Large intestine (tissue), 12 donors: ENCODE measurements around the gene SEPTIN10. TPM values are rescaled to one million over a fixed set of nuclear protein-coding genes. Genes with fewer than 3 reads are reported as not detected.

Experiments used
- DNase-seq, 2 donors: peaks; one replicate each; pipeline versions ENCODE4 v3.0.0 to v3.0.0-alpha.2; 2013
- H3K27ac ChIP-seq: one replicate; pipeline ENCODE4 v1.5.1; 2013; ENCODE audit warnings: low read length
- H3K27me3 ChIP-seq: 2 replicates; pipeline ENCODE4 v1.6.1; 2013; ENCODE audit warnings: low read length; ENCODE audit not compliant: control insufficient read depth, insufficient read depth
- H3K36me3 ChIP-seq: 2 replicates; pipeline ENCODE4 v1.6.1; 2013; ENCODE audit warnings: low read length; ENCODE audit not compliant: control insufficient read depth, insufficient read depth
- H3K4me1 ChIP-seq: one replicate; pipeline ENCODE4 v1.6.1; 2013; ENCODE audit warnings: low read length; ENCODE audit not compliant: control insufficient read depth, insufficient read depth
- H3K4me3 ChIP-seq: one replicate; pipeline ENCODE4 v1.5.1; 2013; ENCODE audit warnings: low read length
- H3K9me3 ChIP-seq: one replicate; pipeline ENCODE4 v1.6.1; 2013; ENCODE audit warnings: mild to moderate bottlenecking, low read depth, low read length, moderate library complexity; ENCODE audit not compliant: control insufficient read depth
- WGBS: methylation state at CpG from one replicate; pipeline ENCODE4 v1.1.5; 2013; ENCODE audit warnings: low lambda C conversion rate; ENCODE audit not compliant: insufficient coverage; 5-methylcytosine and 5-hydroxymethylcytosine counted together
- long read RNA-seq, 11 donors: transcript quantifications; one replicate each; lab custom pipeline, GENCODE V29; 2026
- polyA plus RNA-seq: library from polyadenylated mRNA; unstranded; fragments of 120-200 nt; gene quantifications from one replicate; pipeline ENCODE4 v1.2.1, GENCODE V29; 2013

SEPTIN10 gene
- polyA plus RNA-seq: 67.4 TPM
- long read RNA-seq, donor 1, partial matches to known transcripts: 0 of 5 reads
- long read RNA-seq, donor 1, other reads (novel, unspliced or antisense): 0 of 5 reads
- long read RNA-seq, donor 2, partial matches to known transcripts: 0 of 5 reads
- long read RNA-seq, donor 2, other reads (novel, unspliced or antisense): 0 of 5 reads
- long read RNA-seq, donor 3: 0 reads
- long read RNA-seq, donor 4, partial matches to known transcripts: 0 of 1 reads
- long read RNA-seq, donor 4, other reads (novel, unspliced or antisense): 0 of 1 reads
- long read RNA-seq, donor 5, transcript SEPT10-202 (11 exons, 3,071 nt): major isoform, 6 of 7 reads
- long read RNA-seq, donor 5, partial matches to known transcripts: 0 of 7 reads
- long read RNA-seq, donor 5, other reads (novel, unspliced or antisense): 0 of 7 reads
- long read RNA-seq, donor 6, transcript SEPT10-205 (10 exons, 1,605 nt): major isoform, 5 of 9 reads
- long read RNA-seq, donor 6, partial matches to known transcripts: 0 of 9 reads
- long read RNA-seq, donor 6, other reads (novel, unspliced or antisense): 0 of 9 reads
- long read RNA-seq, donor 7, partial matches to known transcripts: 5 of 11 reads
- long read RNA-seq, donor 7, other reads (novel, unspliced or antisense): 0 of 11 reads
- long read RNA-seq, donor 8, transcript SEPT10-202 (11 exons, 3,071 nt): major isoform, 6 of 17 reads
- long read RNA-seq, donor 8, partial matches to known transcripts: 10 of 17 reads
- long read RNA-seq, donor 8, other reads (novel, unspliced or antisense): 0 of 17 reads
- long read RNA-seq, donor 9, partial matches to known transcripts: 0 of 3 reads
- long read RNA-seq, donor 9, other reads (novel, unspliced or antisense): 0 of 3 reads
- long read RNA-seq, donor 10, partial matches to known transcripts: 0 of 4 reads
- long read RNA-seq, donor 10, other reads (novel, unspliced or antisense): 0 of 4 reads
- long read RNA-seq, donor 11, partial matches to known transcripts: 0 of 5 reads
- long read RNA-seq, donor 11, other reads (novel, unspliced or antisense): 0 of 5 reads

DNA sequence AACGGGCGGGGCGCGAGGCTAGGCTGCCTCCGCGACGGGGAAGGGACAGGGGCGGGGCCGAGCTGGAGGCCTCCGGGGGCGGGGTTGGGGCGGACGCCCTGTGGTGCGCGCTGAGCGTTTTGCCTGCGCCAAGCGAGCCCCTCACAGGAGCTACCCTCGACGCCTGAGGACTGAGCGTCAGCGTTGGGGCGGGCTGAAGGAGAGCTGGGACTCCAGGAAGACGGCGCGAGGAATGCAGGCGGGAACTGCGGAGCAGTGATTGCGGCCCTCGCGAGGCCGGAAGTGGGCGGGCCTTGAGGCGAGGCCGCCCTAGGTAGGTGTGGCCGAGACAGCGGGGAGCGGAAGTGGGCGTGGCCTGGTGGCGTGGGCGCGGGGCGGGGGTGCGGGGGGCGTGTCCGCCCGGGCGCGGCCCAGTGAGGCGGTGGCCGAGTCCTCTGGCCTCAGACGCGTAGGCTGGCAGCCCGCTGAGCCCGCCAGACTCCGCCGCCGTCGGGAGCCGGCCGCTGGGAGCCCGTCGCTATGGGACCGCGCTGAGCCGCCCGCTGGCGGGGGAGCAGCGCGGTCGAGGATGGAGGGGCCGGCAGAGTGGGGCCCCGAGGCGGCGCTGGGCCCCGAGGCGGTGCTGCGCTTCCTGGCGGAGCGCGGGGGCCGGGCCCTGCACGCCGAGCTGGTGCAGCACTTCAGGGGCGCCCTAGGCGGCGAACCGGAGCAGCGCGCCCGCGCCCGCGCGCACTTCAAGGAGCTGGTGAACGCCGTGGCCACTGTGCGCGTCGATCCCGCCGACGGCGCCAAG is at the start of gene SEPTIN10, which contains the start of gene SOWAHC:
Gene SEPTIN10, minus strand, starts transcription at position 45 of the 793 bp plus-strand sequence. CDS start 139 bp downstream, outside the sequence.
Gene SOWAHC, plus strand, starts transcription at position 443 of the 793 bp plus-strand sequence. Its CDS starts 126 bp downstream, at position 569.
- H3K27me3 ChIP-seq: no peaks in the 10 kb centered on the region

DNA sequence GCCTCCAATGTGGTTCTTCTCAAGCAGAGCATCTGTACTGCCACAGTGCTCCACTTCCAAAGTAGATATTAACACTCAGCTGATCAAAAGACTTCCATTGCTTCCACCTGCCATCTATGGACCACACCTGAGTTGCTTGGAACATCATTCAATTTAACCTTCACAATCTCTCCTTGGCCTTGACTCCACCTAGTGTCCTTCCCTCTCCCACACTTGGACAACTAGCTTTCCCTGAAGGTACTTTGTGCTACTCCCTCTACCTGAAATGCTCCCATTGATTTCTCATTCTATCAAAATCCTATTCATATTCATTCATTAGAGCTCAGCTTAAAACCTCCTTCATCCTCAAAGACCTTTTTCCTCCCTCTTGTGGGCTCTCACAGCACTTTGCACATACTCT is 49.1 kb upstream of the SEPTIN10 start:
- Histone ChIP-seq H3K4me3 (no peak overlapping the region), H3K27ac (no peak overlapping the region)
- DNase-seq: peak in 1 of 2 donors; percentile 27

More for the DNA sequence above, at the start of gene SEPTIN10, which contains the start of gene SOWAHC:
- peak; percentile 98 to 99 for DNase-seq
- H3K4me1 ChIP-seq: peaks cover 31% of the 10 kb centered on the region
- peak within 1 kb of the TSS; percentile 82 for H3K4me3 ChIP-seq
- no CpG with 5 or more reads among the region's 104 CpGs for WGBS
- peaks cover 3% of the 10 kb centered on the region for H3K9me3 ChIP-seq
- H3K36me3 ChIP-seq: peaks cover under 1% of the 10 kb centered on the region
- H3K27ac ChIP-seq: peak within 1 kb of the TSS; percentile 86

DNA sequence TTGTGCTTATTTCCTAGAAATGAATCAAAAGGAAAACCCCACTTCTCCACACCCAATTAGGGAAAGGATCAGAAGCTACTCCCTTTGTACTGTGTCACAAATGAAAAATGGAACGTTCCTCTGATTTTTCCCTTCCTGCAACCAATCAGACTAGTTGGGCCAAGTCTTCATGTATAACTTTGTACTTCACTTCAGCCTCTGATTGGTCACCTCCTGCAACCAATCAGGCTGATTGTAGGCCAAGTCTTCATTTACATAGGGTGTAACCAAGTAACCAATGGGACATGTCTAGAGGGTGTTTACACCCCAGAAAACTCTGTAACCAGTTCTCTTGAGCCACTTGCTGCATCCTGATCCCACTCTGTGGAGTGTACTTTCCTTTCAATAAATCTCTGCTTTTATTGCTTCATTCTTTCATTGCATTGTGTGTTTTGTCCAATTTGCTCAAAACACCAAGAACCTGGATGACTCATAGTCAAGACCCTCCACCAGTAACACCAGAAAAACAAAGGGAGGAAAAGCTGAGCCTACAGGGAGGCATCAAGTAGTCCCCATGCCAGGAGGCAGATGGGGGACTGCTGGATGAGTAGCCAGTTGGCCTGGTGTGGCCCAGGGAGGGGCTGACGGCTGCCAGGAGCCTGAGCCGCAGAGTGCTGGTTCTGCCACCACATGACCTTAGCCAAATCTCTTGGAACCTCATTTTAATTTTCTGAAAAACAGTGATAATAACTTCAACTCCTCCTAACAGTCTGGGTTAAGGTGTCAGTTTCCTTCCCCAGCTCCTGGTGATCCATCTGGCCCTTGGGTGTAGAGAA is 46.5 kb upstream of the SEPTIN10 start:
- no peaks in the 10 kb centered on the region for H3K9me3 ChIP-seq
- no peak for DNase-seq
- no peak overlapping the region for H3K27ac ChIP-seq
- no CpG with 5 or more reads among the region's 3 CpGs for WGBS
- no peaks in the 10 kb centered on the region for H3K36me3 ChIP-seq
- H3K27me3 ChIP-seq: no peaks in the 10 kb centered on the region
- H3K4me1 ChIP-seq: no peaks in the 10 kb centered on the region
- no peak overlapping the region for H3K4me3 ChIP-seq

More for the DNA sequence above, 49.1 kb upstream of the SEPTIN10 start:
- no peaks in the 10 kb centered on the region for H3K36me3 ChIP-seq
- H3K27me3 ChIP-seq: no peaks in the 10 kb centered on the region
- H3K9me3 ChIP-seq: no peaks in the 10 kb centered on the region
- H3K4me1 ChIP-seq: no peaks in the 10 kb centered on the region

DNA sequence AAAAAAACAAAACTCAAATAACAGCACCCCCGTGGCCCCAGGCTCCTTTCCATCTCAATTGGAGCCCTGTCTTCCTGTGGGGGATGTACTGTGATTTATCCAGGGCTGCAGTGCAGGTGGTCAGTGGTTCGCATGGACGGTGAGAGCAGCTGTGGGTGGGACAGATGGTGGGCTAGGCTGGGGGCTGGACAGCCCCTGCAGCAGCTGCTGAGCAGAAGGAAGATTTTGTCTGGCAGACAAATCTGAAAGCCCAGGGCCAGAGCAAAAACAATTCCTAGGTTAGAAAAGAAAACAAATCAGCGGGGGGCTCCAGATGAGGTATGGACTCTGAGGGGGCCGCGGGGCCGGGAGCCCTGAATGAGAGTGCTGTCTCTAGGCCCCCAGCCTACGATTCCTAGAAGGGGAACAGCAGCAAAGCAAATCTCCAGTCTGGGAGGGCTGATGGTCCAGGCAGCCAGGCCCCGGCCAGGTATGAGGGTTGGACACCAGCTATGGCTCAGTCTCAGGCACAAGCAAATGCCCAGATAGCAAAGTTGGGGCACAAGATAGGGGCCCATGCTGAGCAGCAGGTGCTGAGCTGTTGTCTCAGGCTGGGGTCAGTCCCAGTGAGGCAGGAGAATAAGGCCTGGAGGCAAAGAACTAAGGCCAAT is 45.8 kb upstream of the SEPTIN10 start:
- Histone ChIP-seq H3K27me3 (no peaks in the 10 kb centered on the region), H3K4me3 (no peak overlapping the region), H3K27ac (no peak overlapping the region), H3K36me3 (no peaks in the 10 kb centered on the region), H3K4me1 (no peaks in the 10 kb centered on the region), H3K9me3 (no peaks in the 10 kb centered on the region)
- no peak for DNase-seq
- WGBS: no CpG with 5 or more reads among the region's 9 CpGs

DNA sequence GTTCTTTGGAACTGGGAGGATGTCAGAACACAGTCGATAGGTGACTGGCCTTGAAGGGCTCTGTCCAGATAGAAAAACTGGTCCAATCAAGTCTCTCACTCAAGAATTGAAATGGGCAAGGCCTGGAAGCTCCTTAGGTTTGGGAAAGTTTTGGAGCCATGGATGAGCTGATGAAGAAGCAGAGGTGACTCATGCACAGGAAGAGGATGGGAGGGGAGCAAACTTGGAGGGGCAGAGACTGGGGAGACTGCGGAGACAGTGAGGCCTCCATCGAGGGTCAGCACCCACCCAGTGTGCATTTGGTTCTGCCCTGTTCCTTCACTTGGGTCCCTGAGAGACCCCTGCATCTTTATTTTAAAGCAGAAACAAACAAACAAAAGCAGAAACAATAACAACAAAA is 41.5 kb upstream of the SEPTIN10 start:
- no CpG with 5 or more reads among the region's 3 CpGs for WGBS
- no peaks in the 10 kb centered on the region for H3K36me3 ChIP-seq

DNA sequence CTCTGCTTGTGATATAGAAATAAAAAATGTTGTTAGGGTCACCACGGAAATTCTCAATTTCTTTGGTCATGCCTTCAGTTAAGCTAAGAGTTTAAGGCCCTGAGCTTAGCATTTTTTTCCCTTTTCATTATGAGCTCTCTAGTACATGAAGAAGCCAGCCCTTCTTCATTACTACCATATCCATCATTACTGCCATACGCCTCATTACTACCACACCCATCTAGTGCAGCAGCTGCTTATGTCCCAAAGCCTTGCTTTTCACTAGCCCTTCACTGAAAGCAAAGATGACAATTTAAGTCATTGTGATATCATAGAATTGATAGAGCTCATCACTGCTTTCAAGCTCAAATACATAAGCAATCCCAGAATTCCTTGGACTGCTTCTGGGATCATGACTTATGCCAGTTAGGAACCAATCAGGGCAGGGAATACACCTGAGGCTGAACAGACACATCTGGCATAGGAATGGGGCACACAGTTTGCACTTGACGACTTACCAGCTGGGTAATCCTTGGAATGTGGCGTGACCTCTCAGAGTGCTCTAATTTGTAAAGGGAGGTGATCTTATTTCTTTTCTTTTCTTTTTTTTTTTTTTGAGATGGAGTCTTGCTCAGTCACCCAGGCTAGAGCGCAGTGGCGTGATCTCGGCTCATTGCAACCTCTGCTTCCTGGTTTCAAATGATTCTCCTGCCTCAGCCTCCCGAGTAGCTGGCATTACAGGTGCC is 40.7 kb upstream of the SEPTIN10 start:
- DNase-seq: no peak
- H3K27me3 ChIP-seq: no peaks in the 10 kb centered on the region
- no peaks in the 10 kb centered on the region for H3K36me3 ChIP-seq
- H3K9me3 ChIP-seq: no peaks in the 10 kb centered on the region
- whole genome bisulfite sequencing: 86% methylated on average over 1 of the region's 8 CpGs
- H3K27ac ChIP-seq: no peak overlapping the region
- no peaks in the 10 kb centered on the region for H3K4me1 ChIP-seq
- H3K4me3 ChIP-seq: no peak overlapping the region

More for the DNA sequence above, 41.5 kb upstream of the SEPTIN10 start:
- H3K4me1 ChIP-seq: no peaks in the 10 kb centered on the region
- no peak for DNase-seq
- H3K27ac ChIP-seq: no peak overlapping the region
- no peaks in the 10 kb centered on the region for H3K9me3 ChIP-seq
- no peaks in the 10 kb centered on the region for H3K27me3 ChIP-seq
- no peak overlapping the region for H3K4me3 ChIP-seq

DNA sequence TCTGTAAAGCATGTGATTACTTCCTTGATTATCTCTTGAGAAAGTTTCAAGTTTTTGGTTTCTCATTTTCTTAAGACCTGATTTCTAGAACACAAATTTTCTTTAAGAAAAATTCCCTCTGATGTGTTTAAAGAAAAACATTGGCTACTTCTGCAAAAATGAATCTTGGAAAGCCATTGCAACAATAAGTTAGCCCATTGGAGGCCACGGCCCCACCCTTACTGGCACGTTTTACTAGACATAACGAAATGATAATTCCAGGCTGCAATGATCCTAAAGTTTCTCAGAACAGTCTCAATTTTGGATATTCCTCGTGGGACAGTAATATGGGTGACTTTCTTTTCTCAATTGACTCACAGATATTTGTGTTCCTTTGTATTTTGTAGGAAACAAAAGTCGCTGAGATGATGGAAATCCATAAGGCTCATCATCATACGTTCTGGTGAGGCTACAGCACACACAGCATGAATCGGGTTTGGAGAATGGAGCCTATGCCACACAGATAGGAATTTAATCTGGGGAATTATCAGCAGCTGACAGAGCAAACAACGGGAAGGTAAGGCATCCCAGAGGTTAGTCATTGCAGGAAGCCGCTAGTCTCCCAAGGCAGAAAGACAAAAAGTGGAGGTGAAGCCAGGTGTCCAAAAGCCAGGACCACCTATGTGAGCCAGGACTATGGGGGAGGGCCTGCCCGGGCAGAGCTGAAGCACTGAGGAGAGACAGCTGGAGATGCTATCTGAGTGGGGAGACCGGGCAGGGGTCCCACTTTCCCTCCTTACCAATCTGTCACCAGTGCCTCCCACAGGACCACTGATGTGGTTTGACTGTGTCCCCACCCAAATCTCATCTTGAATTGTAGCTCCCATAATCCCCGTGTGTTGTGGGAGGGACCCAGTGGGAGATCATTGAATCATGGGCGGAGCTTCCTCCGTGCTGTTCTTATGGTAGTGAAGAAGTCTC is 36.2 kb upstream of the SEPTIN10 start:
- no peak for DNase-seq
- Histone ChIP-seq H3K4me1 (peaks cover 9% of the 10 kb centered on the region), H3K36me3 (no peaks in the 10 kb centered on the region), H3K27ac (no peak overlapping the region), H3K27me3 (no peaks in the 10 kb centered on the region), H3K9me3 (no peaks in the 10 kb centered on the region), H3K4me3 (no peak overlapping the region)
- WGBS: 80% methylated on average over 1 of the region's 14 CpGs

DNA sequence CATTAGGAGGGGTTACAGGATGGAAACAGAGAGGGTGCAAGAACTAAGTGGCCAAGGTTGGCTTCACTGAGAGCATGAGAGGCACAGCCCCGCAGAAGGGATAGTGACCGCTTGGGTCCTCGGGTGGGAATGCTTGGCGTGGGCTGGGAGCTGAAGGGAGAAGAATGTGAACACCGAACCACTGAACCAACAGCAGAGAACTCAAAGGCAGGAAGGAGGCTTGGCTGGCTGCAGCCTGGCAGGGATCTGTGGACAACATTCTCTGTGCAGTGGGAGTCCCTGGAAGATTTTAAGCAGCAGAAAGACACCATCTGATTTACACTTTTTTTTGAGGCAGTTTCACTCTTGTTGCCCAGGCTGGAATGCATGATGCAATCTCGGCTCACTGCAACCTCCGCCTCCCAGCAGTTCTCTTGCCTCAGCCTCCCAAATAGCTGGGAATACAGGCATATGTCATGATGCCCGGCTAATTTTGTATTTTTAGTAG is 34.3 kb upstream of the SEPTIN10 start:
- H3K4me3 ChIP-seq: no peak overlapping the region
- H3K4me1 ChIP-seq: peaks cover 24% of the 10 kb centered on the region
- H3K27me3 ChIP-seq: no peaks in the 10 kb centered on the region
- no peak overlapping the region for H3K27ac ChIP-seq
- no peak for DNase-seq
- no peaks in the 10 kb centered on the region for H3K36me3 ChIP-seq
- 100% methylated on average over 3 of the region's 8 CpGs for whole genome bisulfite sequencing
- no peaks in the 10 kb centered on the region for H3K9me3 ChIP-seq
